ENCODE data around the gene SEZ6L2.
"Not testable (repeated sequence)": the region's sequence is repeated elsewhere in the genome, so short reads cannot be mapped to it uniquely, and the experiment has no call there.

SEZ6L2 gene

DNA sequence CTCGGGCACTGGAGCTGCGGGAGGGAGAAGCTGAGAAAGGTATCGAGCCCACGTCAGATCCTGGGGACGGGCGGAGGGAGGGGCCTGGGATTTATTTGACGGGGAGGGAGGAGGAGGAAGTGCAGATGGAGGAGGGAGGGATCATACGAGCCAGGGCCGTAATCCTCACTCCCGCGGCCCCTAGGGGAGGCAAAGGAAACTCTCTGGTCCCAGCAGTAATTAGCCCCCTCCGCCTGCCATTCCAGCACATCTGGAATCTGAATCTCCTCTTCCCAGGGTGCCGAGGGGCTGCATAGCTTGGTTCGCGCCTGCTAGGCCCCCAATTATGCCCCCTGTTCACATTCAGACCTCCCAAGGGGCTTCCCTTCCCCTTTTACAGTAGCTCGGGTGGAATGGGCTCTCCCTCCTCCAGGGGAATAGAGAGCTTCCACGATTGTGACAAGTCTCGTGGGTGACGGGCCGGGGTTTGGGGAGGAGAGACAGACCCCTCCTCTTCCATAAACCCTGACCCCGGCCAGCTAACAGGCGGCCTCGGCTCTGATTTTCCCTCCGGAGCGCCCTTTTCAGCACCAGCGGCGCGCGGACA lies at the start of gene SEZ6L2:
Gene SEZ6L2, minus strand, starts transcription at position 35 of the 586 bp plus-strand sequence. CDS start 531 bp downstream, outside the sequence.
- H3K27me3 ChIP-seq (ENCODE audit: control insufficient read depth in 1 of 2, insufficient read depth in 2 of 2, low read length in 2 of 2) = peaks cover 8 to 9% of the 10 kb centered on the region in 2 donors
- peak within 1 kb of the TSS; percentile 50 for H3K27ac ChIP-seq (ENCODE audit: low read depth, low read length)
- H3K4me3 ChIP-seq (ENCODE audit: low read depth in 1 of 2, low read length in 2 of 2) = peak within 1 kb of the TSS; percentile 73 to 76
- peaks cover 10 to 12% of the 10 kb centered on the region in 2 donors for H3K4me1 ChIP-seq (ENCODE audit: control insufficient read depth in 1 of 2, insufficient read depth in 2 of 2, low read length in 2 of 2)
- no peaks in the 10 kb centered on the region for H3K9me3 ChIP-seq (ENCODE audit: control insufficient read depth in 1 of 2, low read length in 2 of 2)
- no peaks in the 10 kb centered on the region for H3K36me3 ChIP-seq (ENCODE audit: control insufficient read depth in 1 of 2, insufficient read depth in 2 of 2, low read length in 2 of 2)
- peak within 1 kb of the TSS; percentile 48 to 51 for H3K9ac ChIP-seq (ENCODE audit: low read depth in 1 of 2, low read length in 2 of 2)

- H3K36me3 ChIP-seq (ENCODE audit: control insufficient read depth in 1 of 2, insufficient read depth in 2 of 2, low read length in 2 of 2) = no peaks in the 10 kb centered on the region
- H3K9ac ChIP-seq (ENCODE audit: low read depth in 1 of 2, low read length in 2 of 2) = no peak overlapping the region
- no peaks in the 10 kb centered on the region for H3K27me3 ChIP-seq (ENCODE audit: control insufficient read depth in 1 of 2, insufficient read depth in 2 of 2, low read length in 2 of 2)
- H3K4me1 ChIP-seq (ENCODE audit: control insufficient read depth in 1 of 2, insufficient read depth in 2 of 2, low read length in 2 of 2) = peaks cover 12 to 18% of the 10 kb centered on the region in 2 donors
- H3K9me3 ChIP-seq (ENCODE audit: control insufficient read depth in 1 of 2, low read length in 2 of 2) = no peaks in the 10 kb centered on the region
- H3K27ac ChIP-seq (ENCODE audit: low read depth, low read length) = no peak overlapping the region
- H3K4me3 ChIP-seq (ENCODE audit: low read depth in 1 of 2, low read length in 2 of 2) = no peak overlapping the region
These were observed 48.5 kb upstream of the SEZ6L2 start for GRCh38 chr16:29947897-29948296.

DNA sequence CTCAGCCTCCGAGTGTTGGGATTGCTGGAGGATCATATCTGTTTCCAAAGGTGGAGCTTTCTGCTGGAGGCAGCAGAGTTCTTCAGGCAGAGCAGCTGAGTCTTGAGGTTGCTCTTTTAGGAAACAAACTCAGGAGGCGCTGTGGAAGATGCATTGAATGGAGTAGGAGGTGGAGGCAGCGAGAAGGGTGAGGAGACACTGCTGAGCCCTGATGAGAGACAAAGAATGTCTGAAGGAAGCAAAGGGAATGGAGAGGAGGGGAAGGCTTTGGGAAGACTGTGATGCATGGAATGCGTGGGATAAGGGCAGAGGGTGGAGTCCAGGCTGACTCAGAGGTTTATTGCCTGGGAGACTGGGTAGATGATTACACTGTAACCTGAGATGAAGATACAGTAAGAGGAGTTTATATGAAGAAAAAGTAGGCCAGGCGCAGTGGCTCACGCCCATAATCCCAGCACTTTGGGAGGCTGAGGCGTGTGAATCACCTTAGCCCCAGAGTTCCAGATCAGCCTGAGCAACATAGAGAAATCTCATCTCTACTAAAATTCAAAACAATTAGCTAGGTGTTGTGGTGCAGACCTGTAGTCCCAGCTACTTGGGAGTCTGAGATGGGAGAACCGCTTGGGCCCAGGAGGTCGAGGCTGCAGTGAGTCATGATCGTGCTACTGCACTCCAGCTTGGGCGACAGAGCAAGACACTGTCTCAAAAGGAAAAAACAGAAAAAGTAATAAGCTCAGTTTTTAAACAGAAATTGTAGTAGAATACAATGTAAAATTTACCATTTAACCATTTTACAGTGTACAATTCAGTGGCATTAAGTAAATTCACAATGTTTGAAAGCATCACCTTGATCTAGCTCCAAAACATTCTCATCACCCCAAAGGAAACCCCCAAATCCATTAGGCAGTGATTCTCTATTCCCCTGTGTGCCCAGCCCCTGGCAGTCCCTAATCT lies 44.8 kb upstream of the SEZ6L2 start:
- Histone ChIP-seq H3K9ac (ENCODE audit: low read depth in 1 of 2, low read length in 2 of 2) (no peak overlapping the region), H3K27ac (ENCODE audit: low read depth, low read length) (peak overlapping the region; percentile 76), H3K27me3 (ENCODE audit: control insufficient read depth in 1 of 2, insufficient read depth in 2 of 2, low read length in 2 of 2) (no peaks in the 10 kb centered on the region), H3K9me3 (ENCODE audit: control insufficient read depth in 1 of 2, low read length in 2 of 2) (peaks cover 3 to 5% of the 10 kb centered on the region in 2 donors), H3K36me3 (ENCODE audit: control insufficient read depth in 1 of 2, insufficient read depth in 2 of 2, low read length in 2 of 2) (no peaks in the 10 kb centered on the region), H3K4me1 (ENCODE audit: control insufficient read depth in 1 of 2, insufficient read depth in 2 of 2, low read length in 2 of 2) (peaks cover 12 to 18% of the 10 kb centered on the region in 2 donors), H3K4me3 (ENCODE audit: low read depth in 1 of 2, low read length in 2 of 2) (peak overlapping the region in 1 of 2 donors; percentile 9)

DNA sequence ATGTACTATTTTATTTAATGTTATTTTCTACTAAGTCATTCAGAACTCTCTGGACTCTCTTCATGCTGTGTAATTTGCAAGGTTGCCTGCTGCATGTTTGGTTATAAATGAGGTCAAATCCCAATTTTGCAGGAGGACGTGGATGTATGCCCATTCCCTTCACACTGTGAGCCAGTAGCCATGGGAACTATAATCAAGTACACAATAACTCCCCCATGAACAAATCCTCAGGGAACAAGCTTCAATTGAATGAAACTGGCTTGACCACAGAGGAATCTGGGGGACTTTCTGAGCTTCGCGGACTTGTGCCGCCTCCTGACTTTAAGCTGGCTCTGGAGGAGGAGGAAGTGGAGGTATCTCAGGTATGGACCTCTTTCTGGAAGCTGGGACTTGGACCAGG lies 41.3 kb upstream of the SEZ6L2 start:
- Histone ChIP-seq H3K9ac (ENCODE audit: low read depth in 1 of 2, low read length in 2 of 2) (no peak overlapping the region), H3K4me3 (ENCODE audit: low read depth in 1 of 2, low read length in 2 of 2) (no peak overlapping the region), H3K27ac (ENCODE audit: low read depth, low read length) (no peak overlapping the region), H3K36me3 (ENCODE audit: control insufficient read depth in 1 of 2, insufficient read depth in 2 of 2, low read length in 2 of 2) (no peaks in the 10 kb centered on the region), H3K27me3 (ENCODE audit: control insufficient read depth in 1 of 2, insufficient read depth in 2 of 2, low read length in 2 of 2) (no peaks in the 10 kb centered on the region), H3K9me3 (ENCODE audit: control insufficient read depth in 1 of 2, low read length in 2 of 2) (peaks cover 3 to 5% of the 10 kb centered on the region in 2 donors), H3K4me1 (ENCODE audit: control insufficient read depth in 1 of 2, insufficient read depth in 2 of 2, low read length in 2 of 2) (peaks cover 12 to 18% of the 10 kb centered on the region in 2 donors)

DNA sequence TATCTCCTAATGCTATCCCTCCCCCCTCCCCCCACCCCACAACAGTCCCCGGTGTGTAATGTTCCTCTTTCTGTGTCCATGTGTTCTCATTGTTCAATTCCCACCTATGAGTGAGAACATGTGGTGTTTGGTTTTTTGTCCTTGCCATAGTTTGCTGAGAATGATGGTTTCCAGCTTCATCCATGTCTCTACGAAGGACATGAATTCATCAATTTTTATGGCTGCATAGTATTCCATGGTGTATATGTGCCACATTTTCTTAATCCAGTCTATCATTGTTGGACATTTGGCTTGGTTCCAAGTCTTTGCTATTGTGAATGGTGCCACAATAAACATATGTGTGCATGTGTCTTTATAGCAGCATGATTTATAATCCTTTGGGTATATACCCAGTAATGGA lies 32.4 kb upstream of the SEZ6L2 start:
- H3K27ac ChIP-seq (ENCODE audit: low read depth, low read length); H3K4me1 ChIP-seq (ENCODE audit: control insufficient read depth in 1 of 2, insufficient read depth in 2 of 2, low read length in 2 of 2); H3K36me3 ChIP-seq (ENCODE audit: control insufficient read depth in 1 of 2, insufficient read depth in 2 of 2, low read length in 2 of 2); H3K9ac ChIP-seq (ENCODE audit: low read depth in 1 of 2, low read length in 2 of 2); H3K27me3 ChIP-seq (ENCODE audit: control insufficient read depth in 1 of 2, insufficient read depth in 2 of 2, low read length in 2 of 2); H3K4me3 ChIP-seq (ENCODE audit: low read depth in 1 of 2, low read length in 2 of 2); H3K9me3 ChIP-seq (ENCODE audit: control insufficient read depth in 1 of 2, low read length in 2 of 2): not testable (repeated sequence)

- Histone ChIP-seq H3K9ac (ENCODE audit: low read depth in 1 of 2, low read length in 2 of 2) (peak overlapping the region; percentile 68 to 83), H3K36me3 (ENCODE audit: control insufficient read depth in 1 of 2, insufficient read depth in 2 of 2, low read length in 2 of 2) (peaks cover 0 to 8% of the 10 kb centered on the region in 2 donors), H3K27me3 (ENCODE audit: control insufficient read depth in 1 of 2, insufficient read depth in 2 of 2, low read length in 2 of 2) (no peaks in the 10 kb centered on the region), H3K27ac (ENCODE audit: low read depth, low read length) (no peak overlapping the region), H3K9me3 (ENCODE audit: control insufficient read depth in 1 of 2, low read length in 2 of 2) (no peaks in the 10 kb centered on the region), H3K4me1 (ENCODE audit: control insufficient read depth in 1 of 2, insufficient read depth in 2 of 2, low read length in 2 of 2) (peaks cover 19 to 24% of the 10 kb centered on the region in 2 donors), H3K4me3 (ENCODE audit: low read depth in 1 of 2, low read length in 2 of 2) (peak overlapping the region; percentile 94)
These were observed 27.9 kb upstream of the SEZ6L2 start for GRCh38 chr16:29927070-29927905.

DNA sequence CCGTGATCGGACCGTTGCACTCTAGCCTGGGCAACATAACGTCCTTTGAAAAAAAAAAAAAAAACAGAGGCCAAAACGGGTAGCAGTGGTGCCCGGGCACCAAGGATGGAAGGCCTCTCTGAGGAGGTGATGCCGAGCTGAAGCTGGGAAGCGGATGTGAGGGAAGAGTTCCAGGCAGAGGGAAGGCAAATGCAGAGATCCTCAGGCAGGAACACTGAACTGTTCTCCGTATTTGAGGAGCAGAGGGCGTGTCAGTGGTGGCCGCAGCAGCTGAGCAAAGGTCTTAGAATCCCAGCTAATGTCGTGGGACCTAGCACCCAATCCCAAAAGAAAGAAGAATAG lies 27.3 kb upstream of the SEZ6L2 start:
- Histone ChIP-seq H3K27ac (ENCODE audit: low read depth, low read length) (peak overlapping the region; percentile 81), H3K4me1 (ENCODE audit: control insufficient read depth in 1 of 2, insufficient read depth in 2 of 2, low read length in 2 of 2) (peaks cover 19 to 24% of the 10 kb centered on the region in 2 donors), H3K9ac (ENCODE audit: low read depth in 1 of 2, low read length in 2 of 2) (peak overlapping the region; percentile 68 to 83), H3K9me3 (ENCODE audit: control insufficient read depth in 1 of 2, low read length in 2 of 2) (no peaks in the 10 kb centered on the region), H3K27me3 (ENCODE audit: control insufficient read depth in 1 of 2, insufficient read depth in 2 of 2, low read length in 2 of 2) (no peaks in the 10 kb centered on the region), H3K36me3 (ENCODE audit: control insufficient read depth in 1 of 2, insufficient read depth in 2 of 2, low read length in 2 of 2) (peaks cover 0 to 8% of the 10 kb centered on the region in 2 donors), H3K4me3 (ENCODE audit: low read depth in 1 of 2, low read length in 2 of 2) (peak overlapping the region; percentile 94)

- peaks cover 3 to 11% of the 10 kb centered on the region in 2 donors for H3K36me3 ChIP-seq (ENCODE audit: control insufficient read depth in 1 of 2, insufficient read depth in 2 of 2, low read length in 2 of 2)
- H3K27ac ChIP-seq (ENCODE audit: low read depth, low read length) = peak within 1 kb of the TSS; percentile 81
- H3K4me3 ChIP-seq (ENCODE audit: low read depth in 1 of 2, low read length in 2 of 2) = peak within 1 kb of the TSS; percentile 94
- H3K9me3 ChIP-seq (ENCODE audit: control insufficient read depth in 1 of 2, low read length in 2 of 2) = no peaks in the 10 kb centered on the region
- H3K4me1 ChIP-seq (ENCODE audit: control insufficient read depth in 1 of 2, insufficient read depth in 2 of 2, low read length in 2 of 2) = peaks cover 19 to 24% of the 10 kb centered on the region in 2 donors
- no peaks in the 10 kb centered on the region for H3K27me3 ChIP-seq (ENCODE audit: control insufficient read depth in 1 of 2, insufficient read depth in 2 of 2, low read length in 2 of 2)
- peak within 1 kb of the TSS; percentile 68 to 84 for H3K9ac ChIP-seq (ENCODE audit: low read depth in 1 of 2, low read length in 2 of 2)
These were observed 26.7 kb upstream of the SEZ6L2 start, which contains the start of gene KCTD13 for GRCh38 chr16:29925781-29926710. KCTD13 (minus strand) TSS chr16:29926226; CDS start chr16:29926033, 193 bp downstream.

GRCh38 chr16:29925105-29925756 lies 25.9 kb upstream of the SEZ6L2 start:
- Histone ChIP-seq H3K27me3 (ENCODE audit: control insufficient read depth in 1 of 2, insufficient read depth in 2 of 2, low read length in 2 of 2) (no peaks in the 10 kb centered on the region), H3K4me3 (ENCODE audit: low read depth in 1 of 2, low read length in 2 of 2) (peak overlapping the region; percentile 94), H3K9me3 (ENCODE audit: control insufficient read depth in 1 of 2, low read length in 2 of 2) (no peaks in the 10 kb centered on the region), H3K4me1 (ENCODE audit: control insufficient read depth in 1 of 2, insufficient read depth in 2 of 2, low read length in 2 of 2) (peaks cover 19 to 24% of the 10 kb centered on the region in 2 donors), H3K9ac (ENCODE audit: low read depth in 1 of 2, low read length in 2 of 2) (peak overlapping the region; percentile 68 to 84), H3K27ac (ENCODE audit: low read depth, low read length) (no peak overlapping the region), H3K36me3 (ENCODE audit: control insufficient read depth in 1 of 2, insufficient read depth in 2 of 2, low read length in 2 of 2) (peaks cover 9 to 18% of the 10 kb centered on the region in 2 donors)

All from duodenal mucosa (tissue), 2 donors.